Measurements from ENCODE around the gene DAAM1. TPM values are rescaled to one million over a fixed set of nuclear protein-coding genes. Genes with fewer than 3 reads are reported as not detected.

Gene DAAM1
- total RNA-seq, 1 donor from 2014 or later: 40.7 TPM

GRCh38 chr14:59341858-59342477, 153.5 kb downstream of the DAAM1 start:
- Mint-ChIP-seq H3K36me3 (ENCODE audit: low read depth) (peaks cover 11% of the 10 kb centered on the region), H3K27ac (ENCODE audit: unreplicated experiment) (no peak overlapping the region), H3K27me3 (ENCODE audit: low read depth) (no peaks in the 10 kb centered on the region), H3K4me1 (ENCODE audit: low read depth) (peaks cover 29% of the 10 kb centered on the region), H3K9me3 (ENCODE audit: low read depth) (no peaks in the 10 kb centered on the region), H3K4me3 (ENCODE audit: unreplicated experiment) (no peak overlapping the region)
- DNase-seq (ENCODE audit: low spot score): no peak
- no peak for TF ChIP-seq CTCF (IDR thresholded peaks at IDR 0.05)

GRCh38 chr14:59342516-59343484, 154.3 kb downstream of the DAAM1 start:
- TF ChIP-seq CTCF (IDR thresholded peaks at IDR 0.05): no peak

GRCh38 chr14:59343585-59343984, 155.1 kb downstream of the DAAM1 start:
- H3K36me3 Mint-ChIP-seq (ENCODE audit: low read depth): peaks cover 11% of the 10 kb centered on the region
- H3K27ac Mint-ChIP-seq (ENCODE audit: unreplicated experiment): no peak overlapping the region
- no peak for DNase-seq (ENCODE audit: low spot score)
- TF ChIP-seq CTCF (IDR thresholded peaks at IDR 0.05): no peak
- H3K4me3 Mint-ChIP-seq (ENCODE audit: unreplicated experiment): no peak overlapping the region
- H3K27me3 Mint-ChIP-seq (ENCODE audit: low read depth): no peaks in the 10 kb centered on the region
- H3K9me3 Mint-ChIP-seq (ENCODE audit: low read depth): no peaks in the 10 kb centered on the region
- H3K4me1 Mint-ChIP-seq (ENCODE audit: low read depth): peaks cover 38% of the 10 kb centered on the region

More at GRCh38 chr14:59342516-59343484, 154.3 kb downstream of the DAAM1 start:
- Mint-ChIP-seq H3K27me3 (ENCODE audit: low read depth) (no peaks in the 10 kb centered on the region), H3K36me3 (ENCODE audit: low read depth) (peaks cover 11% of the 10 kb centered on the region), H3K4me3 (ENCODE audit: unreplicated experiment) (no peak overlapping the region), H3K4me1 (ENCODE audit: low read depth) (peaks cover 37% of the 10 kb centered on the region), H3K9me3 (ENCODE audit: low read depth) (no peaks in the 10 kb centered on the region), H3K27ac (ENCODE audit: unreplicated experiment) (no peak overlapping the region)
- no peak for DNase-seq (ENCODE audit: low spot score)

GRCh38 chr14:59344016-59344415, 155.5 kb downstream of the DAAM1 start:
- H3K27ac Mint-ChIP-seq (ENCODE audit: unreplicated experiment): no peak overlapping the region
- no peaks in the 10 kb centered on the region for H3K27me3 Mint-ChIP-seq (ENCODE audit: low read depth)
- no peak for DNase-seq (ENCODE audit: low spot score)
- no peak for TF ChIP-seq CTCF (IDR thresholded peaks at IDR 0.05)
- peaks cover 38% of the 10 kb centered on the region for H3K4me1 Mint-ChIP-seq (ENCODE audit: low read depth)
- no peak overlapping the region for H3K4me3 Mint-ChIP-seq (ENCODE audit: unreplicated experiment)
- peaks cover 11% of the 10 kb centered on the region for H3K36me3 Mint-ChIP-seq (ENCODE audit: low read depth)
- no peaks in the 10 kb centered on the region for H3K9me3 Mint-ChIP-seq (ENCODE audit: low read depth)

GRCh38 chr14:59344691-59345455, 156.4 kb downstream of the DAAM1 start:
- Mint-ChIP-seq H3K4me3 (ENCODE audit: unreplicated experiment) (no peak overlapping the region), H3K27me3 (ENCODE audit: low read depth) (no peaks in the 10 kb centered on the region), H3K36me3 (ENCODE audit: low read depth) (peaks cover 9% of the 10 kb centered on the region), H3K27ac (ENCODE audit: unreplicated experiment) (no peak overlapping the region), H3K9me3 (ENCODE audit: low read depth) (no peaks in the 10 kb centered on the region), H3K4me1 (ENCODE audit: low read depth) (peaks cover 38% of the 10 kb centered on the region)
- no peak for DNase-seq (ENCODE audit: low spot score)
- TF ChIP-seq CTCF (IDR thresholded peaks at IDR 0.05): no peak
